ENCODE results near the gene SLC12A7. TPM values are rescaled to one million over a fixed set of nuclear protein-coding genes. Genes with fewer than 3 reads are reported as not detected.
"Not testable (repeated sequence)": the region's sequence is repeated elsewhere in the genome, so short reads cannot be mapped to it uniquely, and the experiment has no call there.

The SLC12A7 gene
- total RNA-seq, 1 donor from 2014 or later, result 21.6 TPM

DNA sequence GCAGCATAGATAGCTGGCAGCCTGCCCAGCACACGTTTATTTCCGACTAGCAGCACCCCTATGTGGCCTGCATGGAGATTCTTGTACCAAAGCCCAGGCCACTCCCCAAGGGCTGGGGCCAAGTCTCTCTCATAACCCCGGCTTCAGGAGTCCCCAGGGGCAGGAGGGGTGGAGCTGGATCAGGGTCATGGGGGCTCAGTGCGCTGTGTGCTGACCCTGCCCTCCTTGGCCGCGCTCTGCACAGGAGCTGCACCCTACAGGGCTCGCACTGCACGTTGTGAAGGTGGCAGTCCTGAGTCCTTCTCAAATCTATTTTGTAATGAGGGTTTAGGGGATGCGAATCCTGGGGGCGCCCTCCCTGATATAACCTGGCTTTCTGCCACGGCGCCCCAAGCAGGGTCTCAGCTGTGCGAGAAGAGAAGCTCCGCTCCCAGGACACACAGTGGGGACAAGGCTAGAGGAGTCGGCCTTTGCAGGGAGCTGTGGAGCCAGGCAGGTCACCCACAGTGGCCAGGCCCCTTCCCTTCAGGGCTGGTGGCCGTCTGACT, 74.7 kb downstream of the SLC12A7 start:
- no peak for DNase-seq (ENCODE audit: low read depth, low spot score)

DNA sequence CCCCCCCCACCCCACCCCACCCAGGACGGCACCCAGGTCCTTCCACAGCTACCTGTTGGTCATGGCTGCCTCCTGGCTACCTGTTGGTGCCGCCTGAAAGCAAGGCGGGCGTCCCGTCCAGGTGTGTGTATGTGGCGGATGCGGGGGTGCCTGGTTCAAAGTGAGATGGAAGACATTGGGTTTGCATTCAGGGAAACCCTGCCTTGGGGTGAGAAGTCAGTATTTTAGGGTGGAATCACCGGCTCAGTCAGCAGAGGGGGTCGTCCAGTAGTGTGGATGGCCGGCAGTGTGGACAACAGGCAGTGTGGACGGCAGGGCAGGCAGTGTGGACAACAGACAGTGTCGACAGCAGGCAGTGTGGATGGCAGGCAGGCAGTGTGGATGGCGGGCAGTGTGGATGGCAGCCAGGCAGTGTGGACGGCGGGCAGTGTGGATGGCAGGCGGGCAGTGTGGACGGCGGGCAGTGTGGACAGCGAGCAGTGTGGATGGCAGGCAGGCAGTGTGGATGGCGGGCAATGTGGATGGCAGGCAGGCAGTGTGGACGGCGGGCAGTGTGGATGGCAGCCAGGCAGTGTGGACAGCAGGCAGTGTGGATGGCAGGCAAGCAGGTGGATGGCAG, 75.2 kb downstream of the SLC12A7 start:
- no peak for DNase-seq (ENCODE audit: low read depth, low spot score)

DNA sequence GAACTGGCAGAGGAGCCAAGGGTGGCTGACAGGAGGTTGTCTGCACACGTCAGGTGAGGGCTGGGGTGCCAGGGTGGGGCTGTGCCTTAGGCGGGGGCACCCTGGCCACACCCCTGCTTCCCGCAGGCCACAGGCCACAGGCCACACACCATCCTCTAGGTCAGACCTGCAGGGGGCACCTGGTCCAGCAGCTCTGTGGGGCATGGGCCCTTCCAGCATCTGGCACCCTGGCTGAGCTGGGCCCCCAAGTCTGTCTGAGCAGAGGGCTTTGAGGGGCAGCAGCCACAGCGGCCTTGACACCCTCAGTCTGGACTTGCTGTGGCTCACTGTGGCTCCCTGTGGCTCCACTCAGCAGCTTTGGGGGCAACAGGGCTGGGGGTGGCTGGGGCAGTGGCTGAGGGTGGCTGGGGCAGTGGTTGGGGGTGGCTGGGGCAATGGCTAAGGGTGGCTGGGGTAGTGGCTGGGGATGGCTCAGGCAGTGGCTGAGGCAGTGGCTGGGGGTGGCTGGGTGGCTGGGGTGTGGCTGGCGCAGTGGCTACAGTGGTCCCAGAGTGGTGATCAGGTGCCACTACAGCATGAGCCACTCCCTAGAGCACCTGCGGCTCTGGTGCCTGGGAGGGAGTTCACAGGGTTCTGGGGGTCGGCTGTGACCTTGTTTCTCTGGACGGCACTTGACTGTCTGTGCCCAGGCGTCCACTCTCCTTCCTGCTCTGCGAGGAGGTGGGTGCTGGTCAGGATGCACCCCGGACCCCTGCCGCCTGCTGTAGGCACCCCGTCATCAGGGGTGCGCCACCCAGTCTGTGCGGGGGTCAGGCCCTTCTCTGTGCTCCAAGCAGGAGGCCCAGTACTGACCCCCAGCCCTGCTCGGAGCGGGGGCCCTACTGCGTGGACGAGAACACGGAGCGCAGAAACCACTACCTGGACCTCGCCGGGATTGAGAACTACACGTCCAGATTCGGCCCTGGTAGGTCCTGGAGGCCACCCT, 76.2 kb downstream of the SLC12A7 start:
- no peak for DNase-seq (ENCODE audit: low read depth, low spot score)

DNA sequence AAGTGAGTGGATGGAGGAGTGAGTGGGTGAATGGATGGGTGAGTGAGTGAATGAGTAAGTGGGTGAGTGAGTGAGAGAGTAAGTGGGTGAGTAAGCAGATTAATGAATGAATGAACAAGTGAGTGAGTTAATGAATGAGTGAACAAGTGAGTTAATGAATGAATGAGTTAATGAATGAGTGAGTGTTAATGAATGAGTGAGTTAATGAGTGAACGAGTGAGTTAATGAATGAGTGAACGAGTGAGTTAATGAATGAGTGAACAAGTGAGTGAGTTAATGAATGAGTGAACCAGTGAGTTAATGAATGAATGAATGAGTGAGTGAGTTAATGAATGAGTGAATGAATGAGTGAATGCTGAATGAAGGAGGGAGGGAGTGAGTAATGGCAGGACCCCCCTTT, 76.9 kb downstream of the SLC12A7 start:
- DNase-seq (ENCODE audit: low read depth, low spot score), result no peak

DNA sequence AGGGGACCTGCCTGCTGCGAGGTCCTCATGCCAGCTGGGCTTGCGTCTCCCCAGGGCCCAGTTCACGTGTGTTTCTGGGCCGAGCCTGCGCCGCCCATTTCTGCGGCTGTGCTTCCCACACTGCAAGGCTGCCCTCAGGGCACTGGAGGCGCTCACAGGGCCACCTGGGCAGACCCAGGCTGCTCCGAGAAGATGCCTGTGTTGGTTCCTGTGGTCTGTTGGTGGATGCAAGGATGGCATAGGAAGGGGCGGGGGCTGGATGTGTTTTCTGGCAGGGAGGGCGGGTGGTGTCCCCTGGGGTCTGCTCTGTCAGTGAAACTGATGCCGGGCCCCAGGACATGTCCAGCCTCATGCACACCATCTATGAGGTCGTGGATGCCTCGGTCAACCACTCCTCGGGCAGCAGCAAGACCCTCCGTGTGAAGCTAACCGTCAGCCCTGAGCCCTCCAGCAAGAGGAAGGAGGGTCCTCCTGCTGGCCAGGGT, 77.4 kb downstream of the SLC12A7 start:
- no peak for DNase-seq (ENCODE audit: low read depth, low spot score)

DNA sequence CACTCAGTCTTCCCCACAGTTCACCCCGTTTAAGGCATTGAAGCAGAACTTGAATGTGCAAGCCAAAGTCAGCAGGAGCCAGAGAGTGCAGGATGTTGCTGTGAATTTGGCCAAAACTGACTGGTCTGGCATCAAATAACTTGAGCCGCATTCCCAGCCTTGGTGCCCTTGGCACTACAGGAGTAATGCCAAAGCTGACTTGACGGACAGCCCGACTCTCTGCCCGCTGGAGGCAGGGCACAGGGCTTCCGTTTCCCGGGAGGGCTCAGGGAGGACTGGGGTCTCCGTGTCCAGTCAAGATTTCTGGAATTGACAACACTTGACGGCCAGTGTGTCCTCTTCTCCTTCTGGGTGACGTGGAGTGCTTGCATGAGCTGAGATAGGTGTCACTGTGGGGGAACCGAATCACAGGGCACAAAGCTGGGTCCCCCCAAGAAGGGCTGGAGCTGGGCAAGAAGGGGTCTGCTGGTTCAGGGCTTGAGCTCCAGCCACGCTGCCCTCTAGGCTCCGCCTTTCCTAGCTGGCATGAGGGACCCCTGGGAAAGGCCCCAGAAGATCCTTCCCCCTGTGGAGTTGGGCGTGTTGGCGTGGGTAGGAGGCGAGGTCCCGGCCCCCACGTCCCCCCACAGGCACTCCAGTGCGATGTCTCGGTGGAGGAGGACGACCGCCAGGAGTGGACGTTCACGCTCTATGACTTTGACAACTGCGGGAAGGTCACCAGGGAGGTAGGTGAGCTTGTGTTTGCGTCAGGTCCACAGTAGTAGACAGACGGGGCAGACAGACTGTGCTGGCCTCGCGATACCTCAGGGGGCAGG, 78.0 kb downstream of the SLC12A7 start:
- no peak for DNase-seq (ENCODE audit: low read depth, low spot score)

DNA sequence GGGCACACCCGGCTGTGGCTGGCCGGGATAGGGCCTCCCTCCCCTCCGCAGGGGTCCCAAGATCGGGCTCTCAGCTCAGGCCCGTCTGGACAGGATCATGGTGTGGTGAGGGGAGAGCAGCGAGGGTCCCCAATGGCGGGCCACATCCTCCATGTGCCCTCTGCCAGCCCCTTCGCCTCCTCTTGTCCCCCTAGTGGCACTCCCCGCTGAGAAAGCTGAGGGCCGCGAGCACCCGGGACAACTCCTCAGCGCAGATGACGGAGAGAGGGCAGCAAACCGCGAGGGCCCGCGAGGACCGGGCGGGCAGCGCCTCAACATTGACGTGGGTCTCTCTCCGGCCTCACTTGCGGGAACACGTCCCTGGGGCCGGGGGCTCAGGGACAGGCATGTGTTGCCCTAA, 78.7 kb downstream of the SLC12A7 start:
- no peak for DNase-seq (ENCODE audit: low read depth, low spot score)

DNA sequence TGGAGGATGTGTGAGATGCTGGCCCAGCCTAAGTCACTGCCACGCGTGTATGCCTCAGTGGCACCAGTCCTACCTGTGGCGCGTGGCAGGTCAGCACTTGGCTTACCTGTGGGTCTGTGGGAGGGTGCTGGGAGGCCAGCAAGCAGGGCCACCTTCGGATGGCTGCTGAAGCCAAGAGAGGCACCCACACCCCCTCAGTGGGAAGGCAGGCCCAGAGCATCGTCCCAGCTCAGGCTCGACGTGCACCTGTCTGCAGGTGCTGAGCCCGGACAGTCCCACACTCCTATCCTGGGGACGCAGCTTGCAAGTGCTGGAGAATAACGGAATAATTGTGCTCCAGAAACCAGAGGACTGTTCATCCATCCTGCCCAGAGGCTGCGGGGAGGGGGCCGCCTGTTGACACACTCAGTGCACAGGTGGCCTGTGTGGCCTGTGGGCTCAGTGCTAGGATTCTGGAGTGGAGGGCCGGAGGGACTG, 79.3 kb downstream of the SLC12A7 start:
- no peak for DNase-seq (ENCODE audit: low read depth, low spot score)

DNA sequence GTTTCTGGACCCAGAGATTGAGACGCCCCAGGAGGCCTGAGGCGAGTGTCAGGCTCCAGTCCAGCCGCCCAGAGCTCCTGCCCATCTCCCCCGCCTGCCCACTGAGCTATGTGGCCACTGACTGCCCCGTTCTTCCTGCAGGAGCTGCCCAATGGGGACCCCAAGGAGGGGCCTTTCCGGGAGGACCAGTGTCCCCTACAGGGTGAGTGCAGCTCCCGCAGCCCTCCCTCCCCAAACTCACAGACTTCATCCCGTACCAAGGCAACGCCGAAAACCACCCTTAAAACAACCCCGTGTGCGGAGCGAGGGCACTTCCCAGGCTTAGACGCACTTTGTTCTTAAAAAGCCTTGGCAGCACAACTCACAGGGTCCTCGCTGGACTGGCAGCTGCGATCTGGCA, 79.9 kb downstream of the SLC12A7 start:
- no peak for DNase-seq (ENCODE audit: low read depth, low spot score)

DNA sequence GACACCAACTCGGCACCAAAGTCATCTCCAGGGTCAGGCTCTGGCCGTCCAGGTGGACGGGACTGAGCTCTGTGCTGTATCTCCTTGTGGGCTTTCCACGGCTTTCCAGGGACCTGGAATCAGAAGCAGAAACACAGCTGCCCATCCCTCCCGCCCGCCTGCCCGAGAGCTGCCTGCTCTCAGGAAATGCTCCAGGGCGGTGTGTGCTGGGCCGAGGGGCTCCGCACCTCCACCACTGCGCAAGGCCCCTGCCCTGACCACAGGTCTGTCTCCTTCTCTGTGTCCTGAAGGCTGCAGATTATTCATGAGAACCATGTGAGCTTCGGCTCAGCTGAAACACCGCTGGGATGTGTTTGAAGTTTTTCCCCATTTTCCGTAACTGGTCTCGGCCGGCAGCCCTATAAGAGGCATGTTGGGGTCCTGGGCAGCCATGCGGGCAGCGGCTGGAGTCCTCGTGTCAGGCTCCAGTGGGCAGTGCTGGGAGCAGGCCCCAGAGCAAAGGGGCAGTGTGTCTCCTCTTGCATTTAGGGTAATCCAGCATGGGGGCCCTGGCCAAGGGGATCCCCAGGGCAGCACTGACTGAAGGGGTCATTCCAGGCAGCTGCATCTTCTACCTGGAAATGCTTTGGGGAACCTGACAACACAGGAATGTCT, 80.4 kb downstream of the SLC12A7 start:
- DNase-seq (ENCODE audit: low read depth, low spot score), result no peak

DNA sequence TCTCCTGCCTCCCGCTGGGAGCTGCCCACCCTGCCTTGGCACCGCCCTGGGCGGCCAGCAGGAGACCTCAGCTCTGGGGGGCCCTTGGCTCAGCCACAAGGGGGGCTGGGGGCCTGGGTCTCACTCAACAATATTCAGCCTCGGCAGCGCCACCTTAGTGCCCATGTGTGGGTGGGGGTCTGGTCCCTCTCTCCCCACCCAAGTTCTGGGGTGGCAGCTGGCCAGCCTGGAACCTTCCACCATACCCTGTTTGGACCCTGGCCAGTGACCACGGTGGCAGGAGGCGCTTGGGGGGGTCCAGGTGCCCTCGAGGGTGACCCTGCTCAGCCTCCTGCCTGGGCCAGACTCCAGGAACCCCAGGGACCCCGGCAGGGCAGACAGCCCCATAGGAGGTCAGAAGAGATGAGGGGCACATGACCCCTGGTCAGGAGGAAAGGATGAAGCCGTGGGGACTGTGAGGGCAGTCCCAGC, 81.0 kb downstream of the SLC12A7 start:
- DNase-seq (ENCODE audit: low read depth, low spot score), result no peak

DNA sequence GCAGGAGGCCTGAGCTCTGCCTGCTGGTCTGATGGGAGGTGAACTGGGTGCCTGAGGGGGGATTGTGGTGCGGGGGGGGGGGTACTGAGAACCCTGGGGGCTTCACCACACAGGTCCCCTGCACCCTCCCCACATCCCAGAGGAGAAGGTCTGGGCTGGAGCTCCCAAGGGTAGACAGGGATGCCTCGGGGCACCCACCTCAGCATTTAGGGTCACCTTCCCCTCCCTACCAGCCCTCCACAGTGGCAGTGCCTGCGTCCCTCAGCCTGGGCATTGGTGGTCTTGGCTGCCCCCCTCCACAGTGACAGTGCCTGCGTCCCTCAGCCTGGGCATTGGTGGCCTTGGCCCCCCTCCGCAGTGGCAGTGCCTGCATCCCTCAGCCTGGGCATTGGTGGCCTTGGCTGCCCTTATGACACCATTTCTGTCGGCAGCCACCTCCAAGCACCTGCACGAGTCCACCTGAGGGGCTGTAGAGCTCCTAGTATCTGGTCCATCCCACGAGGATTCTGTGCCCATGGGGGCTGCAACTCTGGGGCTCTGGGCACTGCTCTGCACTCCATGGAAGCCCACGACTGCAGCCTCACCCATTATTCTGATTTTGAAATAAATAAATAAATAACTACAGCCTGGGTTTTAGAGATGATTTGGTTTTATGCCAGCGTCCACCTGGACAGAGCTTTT, 81.8 kb downstream of the SLC12A7 start:
- no peak for DNase-seq (ENCODE audit: low read depth, low spot score)

DNA sequence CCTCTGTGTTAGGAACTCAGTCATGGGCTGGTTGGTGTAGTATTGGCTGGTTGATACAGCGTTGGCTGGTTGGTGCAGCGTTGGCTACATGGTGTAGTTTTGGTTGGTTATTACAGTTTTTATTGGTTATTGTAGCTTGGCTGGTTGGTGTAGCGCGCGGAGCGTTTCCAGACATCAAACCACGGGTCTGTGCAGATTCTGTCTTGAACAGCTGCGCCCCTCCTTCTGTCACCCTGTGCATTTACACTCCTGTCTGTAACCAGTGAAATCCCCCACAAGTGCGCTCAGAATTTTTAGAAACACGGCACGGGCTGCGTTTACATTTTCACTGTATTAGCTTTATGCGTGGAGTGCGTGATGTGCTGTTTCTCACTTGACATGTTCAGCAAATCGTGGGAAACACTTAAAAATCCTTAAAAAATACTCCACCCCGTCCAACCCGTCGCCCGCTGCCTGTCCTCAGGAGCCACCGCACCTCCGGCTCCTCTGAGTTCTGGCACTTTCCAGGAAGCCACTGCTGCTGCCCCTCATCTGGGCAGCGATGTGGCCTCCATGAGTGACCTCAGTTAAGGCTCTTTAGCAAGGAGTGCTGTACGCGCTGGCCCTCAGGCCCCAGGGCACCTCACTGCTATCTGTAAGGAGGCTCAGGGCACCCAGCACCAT, 82.5 kb downstream of the SLC12A7 start:
- DNase-seq (ENCODE audit: low read depth, low spot score), result no peak

DNA sequence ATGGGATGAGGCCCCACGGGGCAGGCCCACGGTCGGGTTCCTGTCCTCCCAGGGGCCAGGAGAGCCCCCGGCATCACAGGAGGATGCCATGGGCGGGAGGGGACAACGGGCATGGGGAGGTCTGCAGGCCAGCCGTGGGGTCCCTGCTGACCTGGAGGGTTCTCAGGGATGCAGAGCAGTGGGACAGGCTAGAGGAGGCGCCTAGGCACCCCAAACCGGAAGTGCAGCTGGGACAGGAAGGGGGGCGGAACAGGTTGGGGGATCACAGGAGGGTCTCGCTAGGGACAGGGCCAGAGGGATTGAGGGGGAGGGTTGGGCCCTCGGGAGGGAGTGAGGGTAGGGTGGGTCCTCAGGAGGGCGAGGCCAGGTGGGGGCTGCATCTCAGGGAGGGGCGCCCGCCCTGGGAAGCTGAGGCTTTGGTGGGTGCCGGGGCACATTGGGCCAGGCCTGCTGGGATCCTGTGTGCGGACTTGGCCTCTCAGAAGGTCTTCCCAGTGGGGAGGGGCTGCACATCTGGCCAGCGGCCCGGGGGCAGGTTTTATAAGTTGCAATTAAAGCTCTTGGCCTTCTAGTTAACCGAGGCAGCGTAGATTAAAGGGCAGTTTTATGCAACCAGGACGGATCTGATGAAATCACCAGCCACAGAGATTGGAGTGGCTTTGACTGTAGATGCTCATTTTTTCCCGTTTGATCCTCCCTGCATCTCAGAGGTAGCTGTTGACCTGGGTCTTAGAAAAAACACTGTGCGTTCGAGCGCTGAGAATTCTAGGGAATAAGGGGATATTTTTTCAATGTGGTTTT, 83.2 kb downstream of the SLC12A7 start:
- no peak for DNase-seq (ENCODE audit: low read depth, low spot score)

DNA sequence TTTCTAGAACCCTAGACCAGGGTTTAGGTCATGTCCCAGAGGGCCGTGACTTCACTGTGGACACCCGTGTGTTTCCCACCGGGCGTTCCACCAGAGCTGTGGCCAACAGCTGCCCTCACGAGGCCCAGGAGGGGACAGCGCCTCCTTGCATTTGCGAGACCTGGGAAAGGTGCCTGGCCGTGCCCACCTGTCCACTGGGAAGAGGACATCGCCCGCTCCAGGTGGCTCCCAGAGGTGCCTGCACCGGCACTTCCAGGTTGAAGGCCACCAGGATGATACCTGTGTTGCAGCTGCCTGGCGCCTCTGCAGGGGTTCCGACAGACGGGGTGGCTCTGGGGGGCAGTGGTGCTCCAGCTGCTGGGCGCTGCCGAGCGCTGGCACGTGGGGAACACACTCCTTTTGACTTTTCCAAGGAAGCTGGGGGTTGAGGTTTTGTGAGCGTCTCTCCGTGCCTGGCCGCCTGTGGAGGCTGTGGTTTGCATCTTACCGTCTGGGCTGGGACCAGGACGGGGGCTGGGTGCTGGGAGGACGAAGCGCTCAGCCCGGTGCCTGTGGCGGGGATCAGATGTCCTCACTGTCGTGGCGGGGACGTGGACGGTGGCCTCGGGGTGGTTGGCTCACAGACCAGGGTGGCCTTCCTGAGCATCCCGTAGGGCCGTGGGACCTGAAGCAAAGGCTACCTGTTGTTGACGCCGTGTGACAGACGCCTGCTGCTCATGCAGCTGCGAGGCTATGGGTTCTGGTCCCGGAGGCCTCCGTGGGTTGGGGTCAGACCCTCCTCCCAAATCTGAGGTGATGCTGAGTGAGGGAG, 84.0 kb downstream of the SLC12A7 start:
- no peak for DNase-seq (ENCODE audit: low read depth, low spot score)

DNA sequence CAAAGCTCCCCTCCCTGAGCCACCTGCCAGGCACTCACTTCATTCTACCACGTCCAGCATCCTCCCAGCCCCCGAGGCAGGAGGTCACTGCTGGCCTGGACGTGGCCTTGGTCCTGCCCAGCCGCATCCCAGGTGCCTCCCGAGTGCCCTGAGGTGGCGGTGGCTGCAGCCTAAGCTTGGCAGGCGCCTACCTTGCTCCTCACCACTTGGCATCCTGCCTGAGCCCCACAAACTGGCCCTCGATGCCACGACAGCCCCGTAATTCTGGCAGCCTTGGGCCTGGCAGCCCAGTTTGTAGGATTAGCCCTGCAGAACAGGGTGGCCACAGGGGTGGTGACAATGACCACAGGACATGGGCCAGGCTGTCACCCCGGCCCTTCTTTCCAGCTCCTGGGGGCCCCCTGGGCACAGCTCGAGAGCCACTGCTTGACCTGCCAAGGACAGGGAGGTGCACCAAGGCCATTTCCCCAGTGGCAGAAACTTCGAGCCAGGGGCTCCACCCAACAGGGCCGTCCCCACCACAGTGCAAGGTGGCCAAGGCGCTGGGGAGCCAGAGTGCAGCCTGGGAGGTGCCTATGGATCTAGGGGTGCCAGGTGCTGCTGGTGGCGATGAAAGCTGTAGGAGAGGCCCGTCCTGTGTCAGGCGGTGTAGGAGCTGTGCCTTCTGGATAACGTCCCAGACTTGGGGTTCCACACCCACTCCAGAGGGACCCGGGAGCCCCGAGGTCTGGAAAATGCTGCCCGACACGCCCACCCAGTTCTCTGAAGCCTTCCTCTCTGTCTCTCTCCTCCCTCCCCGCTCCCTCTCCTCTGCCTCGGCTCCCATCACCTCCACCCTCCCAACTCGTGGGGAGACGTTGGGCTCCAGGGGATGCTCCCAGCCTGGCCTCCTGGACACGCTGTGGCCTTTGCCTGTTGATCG, 84.9 kb downstream of the SLC12A7 start:
- no peak for DNase-seq (ENCODE audit: low read depth, low spot score)

DNA sequence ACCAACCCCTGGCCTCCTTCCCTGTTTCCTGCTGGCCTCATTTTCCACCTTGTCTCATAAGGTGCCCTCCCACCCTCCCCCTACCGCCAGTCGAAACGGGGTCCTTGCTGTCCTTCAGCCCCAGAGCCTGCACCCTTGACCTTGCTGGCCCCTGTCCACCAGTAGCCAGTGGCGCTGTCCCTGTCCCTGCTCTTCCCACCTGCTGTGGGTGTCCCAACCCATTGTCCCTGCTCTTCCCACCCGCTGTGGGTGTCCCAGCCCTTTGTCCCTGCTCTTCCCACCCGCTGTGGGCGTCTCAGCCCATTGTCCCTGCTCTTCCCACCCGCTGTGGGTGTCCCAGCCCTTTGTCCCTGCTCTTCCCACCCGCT, 89.9 kb downstream of the SLC12A7 start:
- DNase-seq (ENCODE audit: low read depth, low spot score), result not testable (repeated sequence)
